Stimulated activated naive B cell treated with anti-CD40 and anti-IgM and Interleukin-4, amounts not matched to agents 10 μg/mL and 1 μg/mL and 100 μg/mL, for 72 hours (primary cell): ENCODE measurements around the gene NALCN.

Source experiments
- ATAC-seq, 2 donors: fragments of 150-1000 bp; cut with Tn5 transposase; replicated peaks; 2 replicates each; pipeline ENCODE4 v1.10.0; 2021; ENCODE audit warnings: moderate library complexity in 1 of 2
- DNase-seq: peaks from one replicate; pipeline ENCODE4 v3.0.0; 2021
- H3K27ac Mint-ChIP-seq: one replicate; pipeline ENCODE4 v1.8.0; 2022; ENCODE audit warnings: mild to moderate bottlenecking, mixed read lengths
- H3K27me3 Mint-ChIP-seq, 2 donors: one replicate each; pipeline ENCODE4 v1.8.0; 2022; ENCODE audit warnings: mixed read lengths in 2 of 2
- H3K36me3 Mint-ChIP-seq, 2 donors: one replicate each; pipeline ENCODE4 v1.8.0; 2022; ENCODE audit warnings: mixed read lengths in 2 of 2, mild to moderate bottlenecking in 1 of 2
- H3K4me1 Mint-ChIP-seq, 2 donors: one replicate each; pipeline ENCODE4 v1.8.0; 2022; ENCODE audit warnings: mixed read lengths in 2 of 2, mild to moderate bottlenecking in 1 of 2
- H3K4me3 Mint-ChIP-seq, 2 donors: one replicate each; pipeline ENCODE4 v1.8.0; 2022; ENCODE audit warnings: mild to moderate bottlenecking in 2 of 2, mixed read lengths in 2 of 2, moderate library complexity in 1 of 2
- H3K9me3 Mint-ChIP-seq, 2 donors: one replicate each; pipeline ENCODE4 v1.8.0; 2022; ENCODE audit warnings: mixed read lengths in 2 of 2, mild to moderate bottlenecking in 1 of 2

NALCN gene

GRCh38 chr13:101429733-101430132 is 13.4 kb upstream of the NALCN start:
- no peaks in the 10 kb centered on the region for H3K4me1 Mint-ChIP-seq

GRCh38 chr13:101425623-101426022 is 9.3 kb upstream of the NALCN start:
- H3K9me3 Mint-ChIP-seq: peaks cover 0 to 2% of the 10 kb centered on the region in 2 donors
- no peak overlapping the region for H3K4me3 Mint-ChIP-seq
- DNase-seq (no peak), ATAC-seq (no peak)
- no peaks in the 10 kb centered on the region for H3K4me1 Mint-ChIP-seq
- no peaks in the 10 kb centered on the region for H3K36me3 Mint-ChIP-seq
- no peak overlapping the region for H3K27ac Mint-ChIP-seq
- H3K27me3 Mint-ChIP-seq: no peaks in the 10 kb centered on the region

More at GRCh38 chr13:101429733-101430132, 13.4 kb upstream of the NALCN start:
- peaks cover 0 to 2% of the 10 kb centered on the region in 2 donors for H3K9me3 Mint-ChIP-seq
- ATAC-seq (no peak), DNase-seq (no peak)
- H3K36me3 Mint-ChIP-seq: no peaks in the 10 kb centered on the region
- peaks cover 0 to 5% of the 10 kb centered on the region in 2 donors for H3K27me3 Mint-ChIP-seq
- no peak overlapping the region for H3K27ac Mint-ChIP-seq
- H3K4me3 Mint-ChIP-seq: no peak overlapping the region

- H3K9me3 Mint-ChIP-seq: peaks cover 0 to 2% of the 10 kb centered on the region in 2 donors
- ATAC-seq (no peak), DNase-seq (no peak)
- H3K27me3 Mint-ChIP-seq: no peaks in the 10 kb centered on the region
- H3K4me3 Mint-ChIP-seq: no peak overlapping the region
- H3K4me1 Mint-ChIP-seq: no peaks in the 10 kb centered on the region
- no peaks in the 10 kb centered on the region for H3K36me3 Mint-ChIP-seq
- H3K27ac Mint-ChIP-seq: no peak overlapping the region
These were observed 8.8 kb upstream of the NALCN start for GRCh38 chr13:101425156-101425471.

- Mint-ChIP-seq H3K27me3 (peaks cover 0 to under 1% of the 10 kb centered on the region in 2 donors), H3K9me3 (peaks cover 0 to 2% of the 10 kb centered on the region in 2 donors)
These were observed 8.3 kb upstream of the NALCN start for GRCh38 chr13:101424381-101425155.

GRCh38 chr13:101423872-101424271 is 7.6 kb upstream of the NALCN start:
- ATAC-seq (no peak), DNase-seq (no peak)
- Mint-ChIP-seq H3K4me1 (no peaks in the 10 kb centered on the region), H3K27ac (no peak overlapping the region), H3K36me3 (no peaks in the 10 kb centered on the region), H3K9me3 (peaks cover under 1 to 2% of the 10 kb centered on the region in 2 donors), H3K4me3 (no peak overlapping the region), H3K27me3 (peaks cover 6 to 7% of the 10 kb centered on the region in 2 donors)

More at GRCh38 chr13:101424381-101425155, 8.3 kb upstream of the NALCN start:
- DNase-seq (no peak), ATAC-seq (peak in 1 of 2 donors; percentile 16)
- Mint-ChIP-seq H3K27ac (no peak overlapping the region), H3K4me1 (no peaks in the 10 kb centered on the region), H3K36me3 (no peaks in the 10 kb centered on the region), H3K4me3 (no peak overlapping the region)

- Mint-ChIP-seq H3K4me3 (no peak overlapping the region), H3K9me3 (peaks cover 0 to 8% of the 10 kb centered on the region in 2 donors), H3K4me1 (peaks cover 2 to 4% of the 10 kb centered on the region in 2 donors), H3K36me3 (no peaks in the 10 kb centered on the region), H3K27me3 (peaks cover 17 to 45% of the 10 kb centered on the region in 2 donors), H3K27ac (no peak overlapping the region)
- ATAC-seq (no peak), DNase-seq (no peak)
These were observed 1.2 kb upstream of the NALCN start for GRCh38 chr13:101417501-101417900.

GRCh38 chr13:101417043-101417406 is 717 bp upstream of the NALCN start:
- Mint-ChIP-seq H3K9me3 (peaks cover 0 to 8% of the 10 kb centered on the region in 2 donors), H3K27ac (no peak overlapping the region), H3K27me3 (peaks cover 17 to 45% of the 10 kb centered on the region in 2 donors), H3K36me3 (no peaks in the 10 kb centered on the region), H3K4me3 (peak overlapping the region in 1 of 2 donors; percentile 6), H3K4me1 (peaks cover 2 to 4% of the 10 kb centered on the region in 2 donors)
- ATAC-seq (no peak), DNase-seq (no peak)

- peaks cover 2 to 4% of the 10 kb centered on the region in 2 donors for H3K4me1 Mint-ChIP-seq
- H3K9me3 Mint-ChIP-seq: peaks cover 0 to 8% of the 10 kb centered on the region in 2 donors
- H3K27me3 Mint-ChIP-seq: peaks cover 17 to 45% of the 10 kb centered on the region in 2 donors
- H3K27ac Mint-ChIP-seq: no peak overlapping the region
- ATAC-seq (peak in 1 of 2 donors; percentile 16), DNase-seq (no peak)
- H3K36me3 Mint-ChIP-seq: no peaks in the 10 kb centered on the region
- no peak overlapping the region for H3K4me3 Mint-ChIP-seq
These were observed 742 bp downstream of the NALCN start for GRCh38 chr13:101415358-101416174.

- no peak overlapping the region for H3K27ac Mint-ChIP-seq
- H3K4me3 Mint-ChIP-seq: no peak overlapping the region
- DNase-seq (no peak), ATAC-seq (no peak)
- H3K9me3 Mint-ChIP-seq: no peaks in the 10 kb centered on the region
- no peaks in the 10 kb centered on the region for H3K36me3 Mint-ChIP-seq
- peaks cover 0 to 26% of the 10 kb centered on the region in 2 donors for H3K27me3 Mint-ChIP-seq
- peaks cover 2 to 4% of the 10 kb centered on the region in 2 donors for H3K4me1 Mint-ChIP-seq
These were observed 4.2 kb downstream of the NALCN start for GRCh38 chr13:101412076-101412475.

GRCh38 chr13:101408992-101409656 is 7.2 kb downstream of the NALCN start:
- no peak overlapping the region for H3K27ac Mint-ChIP-seq

GRCh38 chr13:101408154-101408553 is 8.2 kb downstream of the NALCN start:
- DNase-seq (no peak), ATAC-seq (no peak)
- no peaks in the 10 kb centered on the region for H3K27me3 Mint-ChIP-seq
- H3K36me3 Mint-ChIP-seq: no peaks in the 10 kb centered on the region
- H3K4me1 Mint-ChIP-seq: no peaks in the 10 kb centered on the region
- H3K9me3 Mint-ChIP-seq: no peaks in the 10 kb centered on the region
- H3K27ac Mint-ChIP-seq: no peak overlapping the region
- H3K4me3 Mint-ChIP-seq: no peak overlapping the region

More at GRCh38 chr13:101408992-101409656, 7.2 kb downstream of the NALCN start:
- ATAC-seq: no peak
- Mint-ChIP-seq H3K27me3 (peaks cover 0 to 5% of the 10 kb centered on the region in 2 donors), H3K4me3 (no peak overlapping the region), H3K4me1 (no peaks in the 10 kb centered on the region), H3K36me3 (no peaks in the 10 kb centered on the region), H3K9me3 (no peaks in the 10 kb centered on the region)
- no peak for DNase-seq

GRCh38 chr13:101406791-101407190 is 9.5 kb downstream of the NALCN start:
- H3K4me1 Mint-ChIP-seq: no peaks in the 10 kb centered on the region
- no peaks in the 10 kb centered on the region for H3K36me3 Mint-ChIP-seq

GRCh38 chr13:101401196-101401595 is 15.1 kb downstream of the NALCN start:
- DNase-seq (no peak), ATAC-seq (no peak)
- H3K4me3 Mint-ChIP-seq: no peak overlapping the region
- H3K27ac Mint-ChIP-seq: no peak overlapping the region
- no peaks in the 10 kb centered on the region for H3K36me3 Mint-ChIP-seq
- H3K9me3 Mint-ChIP-seq: no peaks in the 10 kb centered on the region
- H3K4me1 Mint-ChIP-seq: no peaks in the 10 kb centered on the region
- no peaks in the 10 kb centered on the region for H3K27me3 Mint-ChIP-seq

More at GRCh38 chr13:101406791-101407190, 9.5 kb downstream of the NALCN start:
- Mint-ChIP-seq H3K27me3 (no peaks in the 10 kb centered on the region), H3K27ac (no peak overlapping the region), H3K4me3 (no peak overlapping the region), H3K9me3 (no peaks in the 10 kb centered on the region)
- ATAC-seq: no peak
- no peak for DNase-seq

GRCh38 chr13:101399365-101399764 is 16.9 kb downstream of the NALCN start:
- H3K27ac Mint-ChIP-seq: no peak overlapping the region

More at GRCh38 chr13:101399365-101399764, 16.9 kb downstream of the NALCN start:
- Mint-ChIP-seq H3K9me3 (no peaks in the 10 kb centered on the region), H3K4me1 (no peaks in the 10 kb centered on the region), H3K4me3 (no peak overlapping the region), H3K36me3 (no peaks in the 10 kb centered on the region), H3K27me3 (no peaks in the 10 kb centered on the region)
- DNase-seq (no peak), ATAC-seq (no peak)
